T-cell (primary cell): ENCODE measurements around the gene MFNG. TPM values are rescaled to one million over a fixed set of nuclear protein-coding genes. Genes with fewer than 3 reads are reported as not detected.

Experiments used
- ATAC-seq, 4 experiments: fragments of 200-7000 bp in 3 of 4; fragments of 150-1000 bp in 1 of 4; cut with Tn5 transposase; replicated peaks in 1 of 4; 1 replicate in 3 of 4; 2 replicates in 1 of 4; pipeline ENCODE4 v1.10.0; 2021; ENCODE audit warnings: moderate library complexity in 3 of 4, mild to moderate bottlenecking in 2 of 4, moderate number of reproducible peaks in 1 of 4
- CTCF ChIA-PET, 2 donors: fragments of 300-600 bp; sonication (Branson Sonifier 250); formaldehyde crosslinking; loops; one replicate each; lab custom pipeline; 2022; ENCODE audit warnings: antibody characterized with exemption in 2 of 2; lab: Charles Lee
- POLR2A ChIA-PET, 2 donors: fragments of 300-600 bp; sonication (Branson Sonifier 250); formaldehyde crosslinking; loops; one replicate each; lab custom pipeline; 2022; ENCODE audit warnings: antibody characterized with exemption in 2 of 2; lab: Charles Lee
- DNase-seq, 35 experiments: peaks; one replicate each; pipeline versions ENCODE4 v3.0.0 to v3.0.0-alpha.2; 2013 to 2023
- H3K27ac ChIP-seq: one replicate; pipeline ENCODE4 v1.5.1; 2013; ENCODE audit warnings: low read length
- H3K27me3 ChIP-seq, 2 experiments: replicated peaks in 1 of 2; 1 replicate in 1 of 2; 2 replicates in 1 of 2; pipeline versions ENCODE4 v1.6.1 to v1.7.0; 2013; ENCODE audit warnings: low read length in 1 of 2, mixed read lengths in 1 of 2; ENCODE audit not compliant: control insufficient read depth in 2 of 2, insufficient read depth in 2 of 2; ENCODE audit errors: extremely low read depth in 1 of 2
- H3K36me3 ChIP-seq, 2 donors: 1 replicate in 1 of 2; 2 replicates in 1 of 2; pipeline versions ENCODE4 v1.6.1 to v1.7.0; 2013; ENCODE audit warnings: low read length in 1 of 2; ENCODE audit not compliant: control insufficient read depth in 2 of 2, insufficient read depth in 1 of 2; ENCODE audit errors: extremely low read depth in 1 of 2
- H3K4me1 ChIP-seq, 2 experiments: 1 replicate in 1 of 2; 2 replicates in 1 of 2; pipeline versions ENCODE4 v1.6.1 to v1.7.0; 2013; ENCODE audit warnings: low read length in 2 of 2, mixed read lengths in 1 of 2; ENCODE audit not compliant: insufficient read depth in 2 of 2, control insufficient read depth in 1 of 2; ENCODE audit errors: extremely low read depth in 1 of 2
- H3K4me3 ChIP-seq, 2 donors: 1 replicate in 1 of 2; 2 replicates in 1 of 2; pipeline versions ENCODE4 v1.5.1 to v1.7.0; 2013; ENCODE audit warnings: mild to moderate bottlenecking in 2 of 2, low read length in 1 of 2, moderate library complexity in 1 of 2; ENCODE audit not compliant: control insufficient read depth in 1 of 2; ENCODE audit errors: extremely low read depth in 1 of 2
- H3K9me3 ChIP-seq: 2 replicates; pipeline ENCODE4 v1.7.0; 2013
- H3K27ac Mint-ChIP-seq, 2 donors: one replicate each; pipeline ENCODE4 v1.8.0; 2020 to 2021; ENCODE audit warnings: mild to moderate bottlenecking in 2 of 2, mixed read lengths in 2 of 2
- H3K27me3 Mint-ChIP-seq, 2 donors: one replicate each; pipeline ENCODE4 v1.8.0; 2021 to 2022; ENCODE audit warnings: mixed read lengths in 2 of 2
- H3K36me3 Mint-ChIP-seq: one replicate; pipeline ENCODE4 v1.8.0; 2021; ENCODE audit warnings: mixed read lengths
- H3K4me1 Mint-ChIP-seq, 3 donors: one replicate each; pipeline ENCODE4 v1.8.0; 2020 to 2022; ENCODE audit warnings: mixed read lengths in 3 of 3, mild to moderate bottlenecking in 1 of 3
- H3K4me3 Mint-ChIP-seq, 3 donors: one replicate each; pipeline ENCODE4 v1.8.0; 2020 to 2022; ENCODE audit warnings: mild to moderate bottlenecking in 3 of 3, mixed read lengths in 3 of 3, moderate library complexity in 3 of 3
- H3K9me3 Mint-ChIP-seq, 3 donors: one replicate each; pipeline ENCODE4 v1.8.0; 2020 to 2022; ENCODE audit warnings: mixed read lengths in 3 of 3
- WGBS: methylation state at CpG from one replicate; pipeline ENCODE4 v1.1.5; 2013; ENCODE audit warnings: missing lambda C conversion rate; ENCODE audit not compliant: insufficient coverage; 5-methylcytosine and 5-hydroxymethylcytosine counted together
- total RNA-seq, 35 experiments: library from RNA in 6 of 35; stranded (reverse) in 6 of 35; fragments of 120-200 nt in 1 of 35; gene quantifications; one replicate each; pipeline versions ENCODE4 v1.2.1 to v1.2.4 and lab custom pipeline; 2013 to 2026

MFNG gene
- total RNA-seq, 5 donors from 2014 or later (not counting 1 experiment from before 2014, with no cell fraction given) = 153 to 296 (median 268) TPM

DNA sequence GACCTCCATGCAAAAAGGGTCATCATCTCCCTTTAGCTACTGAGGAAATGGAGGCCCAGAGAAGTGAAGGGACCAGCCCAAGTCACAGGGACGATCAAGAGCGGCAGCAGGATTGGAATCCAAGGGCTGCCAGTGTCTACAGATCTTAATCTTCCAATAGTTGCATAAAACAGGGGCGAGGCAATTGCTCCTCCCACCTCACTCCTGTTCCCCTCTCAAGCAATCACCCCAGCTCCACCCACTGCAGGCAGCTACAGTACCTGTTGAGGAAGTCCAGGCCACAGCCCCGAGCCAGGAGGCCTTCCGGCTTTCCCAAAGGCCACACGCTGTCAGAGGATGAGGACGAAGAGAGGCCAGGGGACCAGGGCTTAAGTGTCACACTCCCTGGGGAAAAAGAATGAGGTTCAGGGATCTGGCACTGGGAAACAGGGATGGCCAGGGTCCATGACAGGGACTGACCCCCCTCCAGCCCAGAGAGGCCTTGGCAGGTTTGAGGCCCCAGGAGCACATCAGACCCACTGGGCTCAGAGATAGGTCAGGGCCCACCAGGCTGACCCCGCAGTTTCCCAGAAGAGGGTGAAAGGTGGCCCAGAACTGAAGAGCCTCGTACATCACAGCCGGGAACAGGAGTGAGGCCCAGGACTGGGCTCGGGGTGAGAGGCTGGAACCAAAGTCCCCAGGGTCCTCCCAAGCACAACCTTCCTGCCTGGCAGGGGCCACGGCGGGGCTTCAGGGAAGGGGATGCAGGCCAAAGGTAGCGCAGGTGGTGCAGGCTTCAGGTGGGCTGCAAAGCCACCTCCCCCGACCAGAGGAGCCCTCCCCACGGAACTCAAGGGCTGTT is 16.4 kb upstream of the MFNG start:
- Mint-ChIP-seq H3K9me3 (no peaks in the 10 kb centered on the region), H3K4me3 (no peak overlapping the region), H3K36me3 (no peaks in the 10 kb centered on the region), H3K27ac (no peak overlapping the region), H3K27me3 (peaks cover 0 to 5% of the 10 kb centered on the region in 2 donors), H3K4me1 (peaks cover 22 to 30% (median 26%) of the 10 kb centered on the region in 3 donors)
- Histone ChIP-seq H3K4me1 (peaks cover 6 to 30% of the 10 kb centered on the region in 2 experiments), H3K9me3 (no peaks in the 10 kb centered on the region), H3K36me3 (no peaks in the 10 kb centered on the region), H3K27ac (no peak overlapping the region), H3K4me3 (no peak overlapping the region), H3K27me3 (peaks cover 0 to 45% of the 10 kb centered on the region in 2 experiments)
- DNase-seq (no peak), ATAC-seq (no peak)
- CTCF ChIA-PET = no interaction called here
- POLR2A ChIA-PET = no interaction called here
- WGBS = 77% methylated on average over 8 of the region's 16 CpGs

DNA sequence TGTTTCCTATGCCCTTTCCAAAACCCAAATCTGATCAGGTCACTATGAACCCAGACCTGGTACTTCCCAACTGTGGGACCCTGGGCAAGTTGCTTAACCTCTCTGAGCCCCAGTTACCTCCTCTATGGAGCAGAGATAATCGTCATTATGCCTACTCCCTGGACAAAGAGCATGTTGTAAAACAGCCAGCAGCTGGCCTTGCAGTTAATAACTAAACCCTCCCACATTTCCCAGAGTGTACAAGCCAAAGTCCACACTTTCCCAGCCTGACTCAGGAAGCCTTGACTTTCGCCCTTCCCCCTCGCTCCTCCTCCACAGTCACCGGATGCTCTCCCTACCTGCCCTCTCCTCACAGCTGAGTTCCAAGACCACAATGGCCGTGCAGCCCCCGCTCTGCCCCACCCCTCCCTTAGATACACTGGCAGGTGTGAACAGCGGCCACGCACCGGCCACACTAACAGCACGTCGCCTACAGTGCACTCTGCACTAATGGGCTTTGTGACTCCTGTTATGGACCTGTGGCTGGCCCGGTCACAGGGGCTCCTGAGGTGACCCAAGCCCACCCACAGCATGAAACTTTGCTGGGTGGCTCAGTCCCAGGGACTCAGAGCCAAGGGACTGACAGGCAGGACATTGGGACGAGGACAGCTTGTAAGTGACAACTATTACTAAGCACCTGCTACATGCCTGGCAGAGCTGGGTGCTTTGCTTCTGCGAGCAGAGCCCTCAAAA is 15.6 kb upstream of the MFNG start:
- H3K27me3 Mint-ChIP-seq = peaks cover 0 to 5% of the 10 kb centered on the region in 2 donors
- H3K27ac ChIP-seq = no peak overlapping the region
- WGBS = 41% methylated on average over 13 of the region's 14 CpGs
- H3K9me3 Mint-ChIP-seq = no peaks in the 10 kb centered on the region
- POLR2A ChIA-PET = no interaction called here
- peaks cover 22 to 30% (median 26%) of the 10 kb centered on the region in 3 donors for H3K4me1 Mint-ChIP-seq
- CTCF ChIA-PET = no interaction called here
- H3K4me3 Mint-ChIP-seq = peak overlapping the region in 1 of 3 donors; percentile 54
- no peaks in the 10 kb centered on the region for H3K36me3 ChIP-seq
- ATAC-seq (no peak), DNase-seq (no peak)
- peaks cover 6 to 30% of the 10 kb centered on the region in 2 experiments for H3K4me1 ChIP-seq
- H3K4me3 ChIP-seq = no peak overlapping the region
- H3K9me3 ChIP-seq = no peaks in the 10 kb centered on the region
- no peaks in the 10 kb centered on the region for H3K36me3 Mint-ChIP-seq
- H3K27ac Mint-ChIP-seq = no peak overlapping the region
- peaks cover 0 to 51% of the 10 kb centered on the region in 2 experiments for H3K27me3 ChIP-seq

DNA sequence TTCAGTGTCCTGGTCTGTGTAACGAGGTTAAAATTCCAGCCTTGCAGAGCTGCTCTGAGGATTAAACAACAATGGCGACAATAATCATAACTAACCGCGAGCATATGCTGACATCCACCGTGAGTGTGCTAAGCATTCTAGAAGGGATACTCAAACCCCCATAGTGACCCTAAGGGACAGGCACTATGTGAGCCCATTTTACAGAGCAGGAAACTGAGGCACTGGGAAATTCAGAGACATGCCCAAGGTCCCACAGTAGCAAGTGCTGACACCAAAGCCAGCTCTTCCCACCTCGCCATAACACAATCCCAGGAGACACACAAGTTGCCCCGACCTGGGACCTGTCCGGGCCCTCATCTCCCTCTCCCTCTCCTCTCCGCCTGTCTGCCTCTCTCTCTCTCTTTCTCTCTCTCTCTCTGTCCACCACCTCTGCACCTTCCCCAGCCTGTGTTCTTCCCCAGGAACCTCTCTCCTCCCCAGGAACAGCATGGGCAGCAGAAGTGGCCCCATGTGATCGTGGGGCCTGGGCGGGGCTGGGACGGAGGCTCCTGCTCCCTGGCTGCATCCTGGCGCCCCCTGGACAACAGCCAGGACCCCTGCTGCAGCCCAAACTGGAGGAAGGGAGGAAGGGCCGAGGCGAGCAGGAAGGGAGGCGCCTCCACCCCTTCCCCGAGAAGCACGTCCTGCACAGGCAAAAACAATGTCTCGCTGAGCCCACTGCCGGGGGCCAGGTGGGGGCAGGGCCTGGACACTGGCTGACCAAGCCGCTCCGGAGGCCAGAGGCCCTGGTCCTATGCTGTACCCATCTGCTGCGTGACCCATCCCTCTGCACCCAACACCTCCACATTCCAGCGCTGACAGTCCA is 14.8 kb upstream of the MFNG start:
- Histone ChIP-seq H3K4me1 (peaks cover 6 to 30% of the 10 kb centered on the region in 2 experiments), H3K9me3 (no peaks in the 10 kb centered on the region), H3K27me3 (peaks cover 0 to 59% of the 10 kb centered on the region in 2 experiments), H3K27ac (no peak overlapping the region), H3K4me3 (no peak overlapping the region), H3K36me3 (no peaks in the 10 kb centered on the region)
- Mint-ChIP-seq H3K36me3 (no peaks in the 10 kb centered on the region), H3K9me3 (no peaks in the 10 kb centered on the region), H3K4me1 (peaks cover 22 to 30% (median 26%) of the 10 kb centered on the region in 3 donors), H3K27me3 (peaks cover 0 to 5% of the 10 kb centered on the region in 2 donors), H3K4me3 (peak overlapping the region in 1 of 3 donors; percentile 54), H3K27ac (no peak overlapping the region)
- ChIA-PET CTCF (no interaction called here), POLR2A (no interaction called here)
- 71% methylated on average over 20 of the region's 24 CpGs for WGBS
- DNase-seq (no peak), ATAC-seq (no peak)

DNA sequence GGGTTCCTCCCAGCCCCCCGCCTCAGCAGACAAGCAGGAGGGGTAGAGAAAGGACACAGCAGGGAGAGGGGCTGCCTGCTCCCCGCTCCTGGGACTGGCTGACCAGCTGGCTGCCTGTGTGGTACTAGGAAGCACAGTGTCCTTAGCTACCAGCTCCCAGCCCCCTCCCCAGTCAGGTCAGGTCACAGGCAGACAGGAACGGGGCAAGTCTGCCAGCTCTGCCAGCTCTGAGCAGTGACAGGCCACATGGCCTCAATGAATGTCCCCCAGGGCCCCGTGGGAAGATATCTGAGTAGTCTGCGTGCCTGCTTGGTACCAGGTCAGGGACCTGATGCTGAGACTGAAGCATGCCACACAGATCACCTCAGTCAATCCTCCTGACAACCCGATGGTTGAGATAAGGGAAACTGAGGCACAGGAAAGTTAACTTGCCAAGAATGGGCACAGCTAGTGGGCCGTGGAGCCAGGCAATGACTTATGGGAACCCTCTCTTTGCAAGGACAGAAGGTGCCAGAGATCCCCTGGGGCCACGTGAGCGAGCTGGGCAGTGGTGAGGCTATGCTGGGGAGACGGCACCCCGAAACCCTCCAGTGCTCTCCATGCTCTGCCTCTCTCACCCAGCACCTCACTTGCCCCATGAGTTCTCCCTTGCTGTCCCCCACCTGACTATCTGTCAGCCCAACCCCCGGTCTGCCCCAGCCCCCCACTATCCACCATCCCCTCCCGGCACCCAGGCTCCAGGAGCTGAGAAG is 13.8 kb upstream of the MFNG start:
- peaks cover 0 to 64% of the 10 kb centered on the region in 2 experiments for H3K27me3 ChIP-seq
- no peaks in the 10 kb centered on the region for H3K36me3 ChIP-seq
- H3K4me1 Mint-ChIP-seq = peaks cover 22 to 30% (median 26%) of the 10 kb centered on the region in 3 donors
- H3K27ac Mint-ChIP-seq = no peak overlapping the region
- H3K4me3 Mint-ChIP-seq = no peak overlapping the region
- peaks cover 0 to 7% of the 10 kb centered on the region in 2 donors for H3K27me3 Mint-ChIP-seq
- H3K36me3 Mint-ChIP-seq = no peaks in the 10 kb centered on the region
- CTCF ChIA-PET = interaction anchor here in 1 of 2 donors (0.6 to 2.3 kb wide), 2 partner anchors 27 to 507 kb away, joined by 3 to 11 read pairs; no protein-coding TSS in a partner anchor
- POLR2A ChIA-PET = no interaction called here
- H3K9me3 ChIP-seq = no peaks in the 10 kb centered on the region
- no peaks in the 10 kb centered on the region for H3K9me3 Mint-ChIP-seq
- ATAC-seq (no peak), DNase-seq (no peak)
- H3K4me1 ChIP-seq = peaks cover 6 to 30% of the 10 kb centered on the region in 2 experiments
- no peak overlapping the region for H3K4me3 ChIP-seq
- WGBS = 78% methylated on average over 7 of the region's 13 CpGs
- H3K27ac ChIP-seq = no peak overlapping the region

DNA sequence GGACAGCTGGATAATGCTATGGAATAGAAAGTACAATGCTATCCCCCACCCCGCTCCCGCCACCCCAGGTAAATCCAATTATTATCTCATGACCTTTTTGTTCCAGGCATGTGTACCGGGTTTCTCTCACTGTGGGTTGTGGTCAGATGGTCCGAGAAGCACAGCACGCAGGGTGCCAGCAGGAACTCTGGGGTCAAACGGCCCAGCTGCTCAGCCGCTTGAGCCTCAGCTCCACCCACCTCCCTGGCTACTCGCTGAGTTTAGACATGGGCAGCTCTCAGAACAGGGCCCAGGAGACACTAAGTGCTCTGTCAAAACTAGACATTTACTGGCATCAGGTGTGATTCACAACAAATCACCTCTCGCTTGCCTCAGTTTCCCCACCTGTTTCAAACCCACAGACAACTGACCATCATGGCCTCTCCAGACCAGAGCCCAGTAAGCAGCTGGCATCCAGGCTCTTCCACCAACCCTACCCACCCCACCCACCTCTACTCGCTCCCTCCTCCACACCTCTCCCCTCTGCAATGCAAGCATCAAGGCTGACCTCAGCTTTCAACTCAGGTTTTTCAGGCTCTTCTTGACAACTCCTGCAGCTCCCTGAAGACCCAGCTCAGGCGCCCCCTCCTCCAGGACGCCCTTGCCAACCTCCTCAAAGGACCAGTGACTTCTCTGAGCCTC is 13.0 kb upstream of the MFNG start:
- H3K9me3 Mint-ChIP-seq = no peaks in the 10 kb centered on the region
- DNase-seq (no peak), ATAC-seq (no peak)
- H3K36me3 Mint-ChIP-seq = no peaks in the 10 kb centered on the region
- H3K4me3 ChIP-seq = no peak overlapping the region
- CTCF ChIA-PET = interaction anchor here (0.5 to 2.3 kb wide), 2 partner anchors 27 to 329 kb away, joined by 3 to 11 read pairs; no protein-coding TSS in a partner anchor
- no peaks in the 10 kb centered on the region for H3K36me3 ChIP-seq
- 73% methylated on average over 9 of the region's 12 CpGs for WGBS
- POLR2A ChIA-PET = no interaction called here
- H3K27ac Mint-ChIP-seq = no peak overlapping the region
- H3K4me1 Mint-ChIP-seq = peaks cover 22 to 30% (median 26%) of the 10 kb centered on the region in 3 donors
- H3K9me3 ChIP-seq = no peaks in the 10 kb centered on the region
- no peak overlapping the region for H3K27ac ChIP-seq
- no peak overlapping the region for H3K4me3 Mint-ChIP-seq
- H3K4me1 ChIP-seq = peaks cover 6 to 30% of the 10 kb centered on the region in 2 experiments
- H3K27me3 Mint-ChIP-seq = peaks cover 0 to 7% of the 10 kb centered on the region in 2 donors
- H3K27me3 ChIP-seq = peaks cover 0 to 63% of the 10 kb centered on the region in 2 experiments
